PC-3 (cell line): ENCODE data around the gene GPD2.

Experiments used
- EZH2 ChIP-seq: fragments of 300-600 bp; sonication (generic); IDR thresholded peaks from one replicate; pipeline ENCODE4 v1.6.1; 2017; ENCODE audit warnings: antibody characterized with exemption, mild to moderate bottlenecking, low read length; ENCODE audit not compliant: unreplicated experiment
- TF ChIP-seq, protein P1 (sequence below): fragments of 300-600 bp; sonication (generic); conservative IDR thresholded peaks from 2 replicates; pipeline ENCODE4 v1.5.1; 2017; ENCODE audit warnings: antibody characterized with exemption, low read depth, mild to moderate bottlenecking, low read length

DNA sequence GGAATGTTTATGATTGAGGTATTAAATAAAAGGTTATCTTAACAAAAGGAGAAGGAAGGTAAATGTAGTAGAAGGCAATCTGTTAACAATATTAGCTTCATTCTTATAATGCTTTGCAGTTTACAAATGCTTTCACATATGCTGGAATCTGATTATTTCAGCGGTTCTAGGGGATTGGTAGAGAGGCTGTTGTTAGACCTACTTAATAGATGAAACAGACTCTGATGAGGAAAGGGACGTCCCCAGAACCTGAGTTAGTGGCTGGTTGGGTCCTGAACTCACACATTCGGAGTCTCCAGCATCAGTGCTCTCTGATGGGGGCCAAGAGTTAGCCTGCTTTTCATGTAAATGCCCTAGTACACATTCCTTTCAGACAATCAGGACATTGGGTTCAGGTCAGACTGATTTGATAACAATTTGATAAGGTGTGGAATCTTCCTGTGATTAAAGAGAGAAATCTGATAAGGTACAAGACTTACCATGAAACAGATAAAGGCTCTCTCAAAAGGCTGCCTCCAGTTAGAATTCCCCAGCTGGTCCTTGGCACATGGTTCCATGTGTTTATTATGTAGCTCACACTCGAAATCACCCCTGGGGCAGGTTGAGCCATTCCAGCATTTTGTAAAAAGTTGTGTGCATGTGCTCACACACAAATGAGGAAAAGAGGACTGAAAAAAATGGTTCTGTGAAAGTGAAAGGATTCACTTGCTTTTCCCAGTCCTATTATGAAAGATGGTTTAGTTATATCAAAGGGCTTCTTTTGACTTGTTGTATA lies 103.1 kb downstream of the GPD2 start:
- TF ChIP-seq, protein P1, sequence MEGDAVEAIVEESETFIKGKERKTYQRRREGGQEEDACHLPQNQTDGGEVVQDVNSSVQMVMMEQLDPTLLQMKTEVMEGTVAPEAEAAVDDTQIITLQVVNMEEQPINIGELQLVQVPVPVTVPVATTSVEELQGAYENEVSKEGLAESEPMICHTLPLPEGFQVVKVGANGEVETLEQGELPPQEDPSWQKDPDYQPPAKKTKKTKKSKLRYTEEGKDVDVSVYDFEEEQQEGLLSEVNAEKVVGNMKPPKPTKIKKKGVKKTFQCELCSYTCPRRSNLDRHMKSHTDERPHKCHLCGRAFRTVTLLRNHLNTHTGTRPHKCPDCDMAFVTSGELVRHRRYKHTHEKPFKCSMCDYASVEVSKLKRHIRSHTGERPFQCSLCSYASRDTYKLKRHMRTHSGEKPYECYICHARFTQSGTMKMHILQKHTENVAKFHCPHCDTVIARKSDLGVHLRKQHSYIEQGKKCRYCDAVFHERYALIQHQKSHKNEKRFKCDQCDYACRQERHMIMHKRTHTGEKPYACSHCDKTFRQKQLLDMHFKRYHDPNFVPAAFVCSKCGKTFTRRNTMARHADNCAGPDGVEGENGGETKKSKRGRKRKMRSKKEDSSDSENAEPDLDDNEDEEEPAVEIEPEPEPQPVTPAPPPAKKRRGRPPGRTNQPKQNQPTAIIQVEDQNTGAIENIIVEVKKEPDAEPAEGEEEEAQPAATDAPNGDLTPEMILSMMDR: no peak
- TF ChIP-seq EZH2: no peak
